ENCODE results near the gene C1QTNF1. TPM values are rescaled to one million over a fixed set of nuclear protein-coding genes. Genes with fewer than 3 reads are reported as not detected.

C1QTNF1 gene
- total RNA-seq, 1 experiment from 2014 or later, result 4.0 TPM

DNA sequence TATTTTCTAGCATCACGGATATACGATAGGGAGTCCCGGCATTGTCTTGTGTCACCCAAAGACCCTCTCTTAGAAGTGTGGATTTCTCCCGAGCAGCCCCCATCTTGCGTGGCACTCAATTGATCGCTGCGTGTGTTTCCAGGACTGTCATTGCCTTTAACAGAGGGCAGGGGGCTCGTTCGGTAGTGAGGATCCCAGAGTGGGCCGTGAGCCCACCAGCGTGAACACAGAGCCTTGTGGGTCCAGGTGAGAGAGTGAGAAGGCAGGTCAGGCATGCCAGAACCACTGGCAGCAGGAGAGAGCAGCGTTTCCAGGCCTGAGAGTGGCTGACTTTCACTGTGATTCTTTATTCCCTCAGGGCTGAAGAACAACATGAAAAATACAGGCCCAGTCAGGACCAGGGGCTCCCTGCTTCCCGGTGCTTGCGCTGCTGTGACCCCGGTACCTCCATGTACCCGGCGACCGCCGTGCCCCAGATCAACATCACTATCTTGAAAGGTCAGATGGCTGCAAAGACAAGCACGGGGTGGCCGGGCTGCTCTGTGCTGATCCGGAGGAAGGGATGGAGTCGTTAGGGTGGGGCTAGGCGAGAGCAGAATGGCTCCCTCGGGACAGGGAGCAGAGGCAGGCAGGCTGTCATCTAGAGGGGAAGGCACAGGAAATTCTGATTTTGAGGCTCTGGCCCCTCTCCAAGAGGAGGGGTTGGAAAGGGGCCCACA is 22.4 kb downstream of the C1QTNF1 start (continued):
- TF ChIP-seq REST (IDR thresholded peaks at IDR 0.05; ENCODE audit: low read depth) (no peak), TCF7L2 (IDR thresholded peaks at IDR 0.05; ENCODE audit: borderline replicate concordance, extremely low read depth, insufficient read depth, insufficient read length) (no peak), EZH2phosphoT487 (IDR thresholded peaks at IDR 0.05; ENCODE audit: borderline replicate concordance) (no peak), CEBPB (IDR thresholded peaks at IDR 0.05; ENCODE audit: low read depth) (no peak), CBX3 (IDR thresholded peaks at IDR 0.05; ENCODE audit: low read depth) (no peak), EZH2 (IDR thresholded peaks at IDR 0.05) (no peak), EGR1 (IDR thresholded peaks at IDR 0.05; ENCODE audit: low read depth) (no peak)
- TF ChIP-seq, protein P1, sequence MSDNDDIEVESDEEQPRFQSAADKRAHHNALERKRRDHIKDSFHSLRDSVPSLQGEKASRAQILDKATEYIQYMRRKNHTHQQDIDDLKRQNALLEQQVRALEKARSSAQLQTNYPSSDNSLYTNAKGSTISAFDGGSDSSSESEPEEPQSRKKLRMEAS (IDR thresholded peaks at IDR 0.05), result no peak
- TF ChIP-seq, protein P2, sequence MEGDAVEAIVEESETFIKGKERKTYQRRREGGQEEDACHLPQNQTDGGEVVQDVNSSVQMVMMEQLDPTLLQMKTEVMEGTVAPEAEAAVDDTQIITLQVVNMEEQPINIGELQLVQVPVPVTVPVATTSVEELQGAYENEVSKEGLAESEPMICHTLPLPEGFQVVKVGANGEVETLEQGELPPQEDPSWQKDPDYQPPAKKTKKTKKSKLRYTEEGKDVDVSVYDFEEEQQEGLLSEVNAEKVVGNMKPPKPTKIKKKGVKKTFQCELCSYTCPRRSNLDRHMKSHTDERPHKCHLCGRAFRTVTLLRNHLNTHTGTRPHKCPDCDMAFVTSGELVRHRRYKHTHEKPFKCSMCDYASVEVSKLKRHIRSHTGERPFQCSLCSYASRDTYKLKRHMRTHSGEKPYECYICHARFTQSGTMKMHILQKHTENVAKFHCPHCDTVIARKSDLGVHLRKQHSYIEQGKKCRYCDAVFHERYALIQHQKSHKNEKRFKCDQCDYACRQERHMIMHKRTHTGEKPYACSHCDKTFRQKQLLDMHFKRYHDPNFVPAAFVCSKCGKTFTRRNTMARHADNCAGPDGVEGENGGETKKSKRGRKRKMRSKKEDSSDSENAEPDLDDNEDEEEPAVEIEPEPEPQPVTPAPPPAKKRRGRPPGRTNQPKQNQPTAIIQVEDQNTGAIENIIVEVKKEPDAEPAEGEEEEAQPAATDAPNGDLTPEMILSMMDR (IDR thresholded peaks at IDR 0.05 in 2 of 3, conservative IDR thresholded peaks at IDR 0.05 in 1 of 3; ENCODE audit: borderline replicate concordance in 1 of 3, insufficient read depth in 1 of 3, low read depth in 2 of 3, low read length in 2 of 3), result no peak

Data from HCT116 (cell line).